BE2C (cell line): ENCODE data around the gene ZNF547. TPM values are rescaled to one million over a fixed set of nuclear protein-coding genes. Genes with fewer than 3 reads are reported as not detected.

Experiments used
- DNase-seq: peaks from one replicate; pipeline ENCODE4 v3.0.0-alpha.2; 2020
- H3K27me3 ChIP-seq: fragments of 250-450 bp; sonication (Bioruptor Pico); 2 replicates; pipeline ENCODE4 v1.5.1; 2020; ENCODE audit warnings: mild to moderate bottlenecking
- H3K36me3 ChIP-seq: fragments of 250-450 bp; sonication (Bioruptor Pico); 2 replicates; pipeline ENCODE4 v1.5.1; 2020; ENCODE audit warnings: mild to moderate bottlenecking
- H3K4me1 ChIP-seq: fragments of 250-450 bp; sonication (Bioruptor Pico); 2 replicates; pipeline ENCODE4 v1.5.1; 2020
- H3K4me3 ChIP-seq: 2 replicates; pipeline ENCODE4 v1.5.1; 2011; ENCODE audit warnings: low read depth, low read length
- H3K9me3 ChIP-seq: fragments of 250-450 bp; sonication (Bioruptor Pico); 2 replicates; pipeline ENCODE4 v1.5.1; 2020
- polyA plus RNA-seq: library from polyadenylated mRNA; unstranded; fragments of >200 nt; gene quantifications from one replicate; pipeline ENCODE4 v1.2.1, GENCODE V29; 2012; ENCODE audit warnings: low read depth, missing spikeins; ENCODE audit not compliant: insufficient read length, insufficient read depth
- TF ChIP-seq, protein P1 (sequence below): IDR thresholded peaks from 2 replicates; pipeline ENCODE4 v1.5.1; 2012; ENCODE audit warnings: mild to moderate bottlenecking, low read depth, low read length

The ZNF547 gene
- polyA plus RNA-seq = 6.8 TPM

DNA sequence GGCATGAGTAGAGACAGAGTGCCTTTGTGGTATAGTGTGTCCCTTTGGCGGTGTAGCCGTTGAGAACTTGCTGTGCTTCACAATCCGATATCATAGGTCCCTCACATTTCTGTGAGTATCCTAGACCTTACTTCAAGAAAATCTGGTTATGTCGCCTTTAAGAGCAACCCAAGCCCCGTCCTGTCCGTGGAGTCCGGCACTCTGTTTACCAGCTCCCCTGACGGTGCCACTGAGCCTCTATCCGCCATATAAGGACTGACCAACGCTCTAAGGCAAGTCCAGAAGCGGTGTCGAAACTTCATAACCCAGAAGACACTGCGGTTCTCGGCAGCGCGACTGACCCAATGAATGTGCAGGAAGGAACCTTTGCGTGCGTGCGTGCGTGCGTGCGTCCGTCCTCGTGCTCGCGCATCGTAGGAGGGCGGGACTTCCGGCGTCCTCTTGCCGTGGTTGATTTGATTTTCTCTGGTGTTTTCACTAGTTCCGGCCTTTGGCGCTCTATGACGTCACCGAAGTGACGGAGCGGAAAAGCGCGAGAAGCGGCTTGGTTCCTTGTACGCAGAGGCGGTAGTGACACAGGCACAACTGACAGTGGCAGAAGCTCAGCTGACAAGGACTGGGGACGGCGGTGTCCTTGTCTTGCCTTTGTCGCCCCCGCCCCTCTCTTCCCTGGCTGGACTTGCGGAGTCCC lies at the start of gene ZNF547, which contains the start of gene TRAPPC2B:
Gene ZNF547 (plus strand): TSS at position 555 of the 691 bp plus-strand sequence. CDS start 5,005 bp downstream, outside the sequence.
Gene TRAPPC2B (plus strand): TSS at position 555 of the 691 bp plus-strand sequence. CDS start 1,283 bp downstream, outside the sequence.
- Histone ChIP-seq H3K4me3 (peak within 1 kb of the TSS; percentile 91), H3K36me3 (peaks cover 5% of the 10 kb centered on the region), H3K4me1 (no peaks in the 10 kb centered on the region), H3K9me3 (no peaks in the 10 kb centered on the region), H3K27me3 (no peaks in the 10 kb centered on the region)
- peak; percentile 97 for DNase-seq
- TF ChIP-seq, protein P1, sequence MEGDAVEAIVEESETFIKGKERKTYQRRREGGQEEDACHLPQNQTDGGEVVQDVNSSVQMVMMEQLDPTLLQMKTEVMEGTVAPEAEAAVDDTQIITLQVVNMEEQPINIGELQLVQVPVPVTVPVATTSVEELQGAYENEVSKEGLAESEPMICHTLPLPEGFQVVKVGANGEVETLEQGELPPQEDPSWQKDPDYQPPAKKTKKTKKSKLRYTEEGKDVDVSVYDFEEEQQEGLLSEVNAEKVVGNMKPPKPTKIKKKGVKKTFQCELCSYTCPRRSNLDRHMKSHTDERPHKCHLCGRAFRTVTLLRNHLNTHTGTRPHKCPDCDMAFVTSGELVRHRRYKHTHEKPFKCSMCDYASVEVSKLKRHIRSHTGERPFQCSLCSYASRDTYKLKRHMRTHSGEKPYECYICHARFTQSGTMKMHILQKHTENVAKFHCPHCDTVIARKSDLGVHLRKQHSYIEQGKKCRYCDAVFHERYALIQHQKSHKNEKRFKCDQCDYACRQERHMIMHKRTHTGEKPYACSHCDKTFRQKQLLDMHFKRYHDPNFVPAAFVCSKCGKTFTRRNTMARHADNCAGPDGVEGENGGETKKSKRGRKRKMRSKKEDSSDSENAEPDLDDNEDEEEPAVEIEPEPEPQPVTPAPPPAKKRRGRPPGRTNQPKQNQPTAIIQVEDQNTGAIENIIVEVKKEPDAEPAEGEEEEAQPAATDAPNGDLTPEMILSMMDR = no peak

GRCh38 chr19:57314146-57314545 lies 49.2 kb upstream of the ZNF547 start:
- peaks cover 34% of the 10 kb centered on the region for H3K27me3 ChIP-seq

GRCh38 chr19:57317503-57317902 lies 45.8 kb upstream of the ZNF547 start:
- H3K27me3 ChIP-seq = peaks cover 34% of the 10 kb centered on the region
- no peaks in the 10 kb centered on the region for H3K36me3 ChIP-seq
- TF ChIP-seq, protein P1 = no peak
- no peaks in the 10 kb centered on the region for H3K9me3 ChIP-seq
- DNase-seq = peak; percentile 21
- no peaks in the 10 kb centered on the region for H3K4me1 ChIP-seq
- no peak overlapping the region for H3K4me3 ChIP-seq

More at GRCh38 chr19:57314146-57314545, 49.2 kb upstream of the ZNF547 start:
- Histone ChIP-seq H3K4me1 (no peaks in the 10 kb centered on the region), H3K4me3 (no peak overlapping the region), H3K9me3 (no peaks in the 10 kb centered on the region), H3K36me3 (no peaks in the 10 kb centered on the region)
- TF ChIP-seq, protein P1 = no peak
- no peak for DNase-seq

DNA sequence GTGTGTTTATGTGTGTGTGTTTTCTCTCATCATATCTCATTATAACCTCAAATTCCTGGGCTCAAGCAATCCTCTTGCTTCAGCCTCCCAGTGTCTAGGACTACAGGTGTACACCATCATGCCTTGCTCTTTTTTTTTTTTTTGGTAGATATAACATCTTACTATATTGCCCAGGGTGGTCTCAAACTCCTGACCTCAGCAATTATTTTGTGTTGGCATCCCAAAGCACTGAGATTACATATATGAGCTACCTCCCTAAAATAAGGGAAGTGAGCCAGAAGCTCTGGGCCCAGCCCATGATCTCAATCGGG lies 43.5 kb upstream of the ZNF547 start:
- no peak for DNase-seq
- no peaks in the 10 kb centered on the region for H3K9me3 ChIP-seq
- H3K27me3 ChIP-seq = peaks cover 25% of the 10 kb centered on the region
- peaks cover 9% of the 10 kb centered on the region for H3K36me3 ChIP-seq
- TF ChIP-seq, protein P1 = no peak
- H3K4me3 ChIP-seq = peak overlapping the region; percentile 95
- H3K4me1 ChIP-seq = no peaks in the 10 kb centered on the region

- DNase-seq = peak; percentile 97
- H3K9me3 ChIP-seq = no peaks in the 10 kb centered on the region
- no peaks in the 10 kb centered on the region for H3K4me1 ChIP-seq
- H3K27me3 ChIP-seq = peaks cover 23% of the 10 kb centered on the region
- TF ChIP-seq, protein P1 = no peak
- peaks cover 15% of the 10 kb centered on the region for H3K36me3 ChIP-seq
- peak within 1 kb of the TSS; percentile 95 for H3K4me3 ChIP-seq
Measured at GRCh38 chr19:57320180-57321084, 42.9 kb upstream of the ZNF547 start, which contains the start of gene ZNF543. Gene ZNF543, plus strand, starts transcription at chr19:57320472. Its CDS starts 382 bp downstream, at chr19:57320854.
